ENCODE measurements around the gene PCNA. TPM values are rescaled to one million over a fixed set of nuclear protein-coding genes. Genes with fewer than 3 reads are reported as not detected.

Gene PCNA
- total RNA-seq, 1 experiment from 2014 or later = 273 TPM

- TF ChIP-seq ZBTB33 (IDR thresholded peaks at IDR 0.05; ENCODE audit: extremely low read depth, insufficient replicate concordance, low read length) = no peak
- no peak for TF ChIP-seq SP1 (IDR thresholded peaks at IDR 0.05; ENCODE audit: low read depth)
- no peak for TF ChIP-seq ELF1 (IDR thresholded peaks at IDR 0.05; ENCODE audit: borderline replicate concordance, low read depth)
- no peak for TF ChIP-seq ZFX (IDR thresholded peaks at IDR 0.05)
- TF ChIP-seq SRF (IDR thresholded peaks at IDR 0.05; ENCODE audit: low read depth) = no peak
- no peak for TF ChIP-seq ATF3 (IDR thresholded peaks at IDR 0.05)
Observed at GRCh38 chr20:5118220-5119142, 1.3 kb downstream of the PCNA start (continued).

- DNase-seq (ENCODE audit: low read depth, low spot score) = no peak
- ChIA-PET POLR2A (no interaction called here), CTCF (interaction anchor here (1.0 kb wide), 1 partner anchor 10 kb away, joined by 3 read pairs; the partner anchor contains the start of gene CDS2), RAD21 (ENCODE audit: low non-redundant PET in 1 of 2, low total read pairs in 2 of 2, uncharacterized antibody in 2 of 2, unreplicated experiment in 2 of 2) (no interaction called here)
- BruUV-seq (replicated peaks) = no TSS peak
- Histone ChIP-seq H3K4me1 (ENCODE audit: control insufficient read depth in 1 of 2, insufficient read depth in 2 of 2, low read length in 2 of 2) (peaks cover 14 to 40% of the 10 kb centered on the region in 2 experiments), H3K4me2 (ENCODE audit: low read length) (no peak overlapping the region), H3K27me3 (ENCODE audit: insufficient read depth, low read length) (no peaks in the 10 kb centered on the region), H3K4me3 (replicated peaks in 1 of 2; ENCODE audit: low read depth in 1 of 2, low read length in 2 of 2) (no peak overlapping the region), H4K20me1 (ENCODE audit: insufficient read depth) (peaks cover 30% of the 10 kb centered on the region; the same call in 1 of the 2 replicates), H3K9me2 (ENCODE audit: insufficient read depth) (no peaks in the 10 kb centered on the region), H3K36me3 (ENCODE audit: control insufficient read depth in 1 of 2, insufficient read depth in 2 of 2, low read length in 2 of 2) (peaks cover 44 to 48% of the 10 kb centered on the region in 2 experiments), H3K27ac (ENCODE audit: low read depth, low read length) (no peak overlapping the region), H3K9ac (ENCODE audit: low read length) (no peak overlapping the region), H2AFZ (ENCODE audit: low read depth, low read length, poor library complexity, severe bottlenecking) (no peak overlapping the region), H3K79me2 (ENCODE audit: insufficient read depth, low read length) (peaks cover 57% of the 10 kb centered on the region), H3K9me3 (ENCODE audit: control insufficient read depth in 1 of 2, insufficient read depth in 1 of 2, low read depth in 1 of 2, low read length in 2 of 2) (no peaks in the 10 kb centered on the region)
- intact Hi-C loops (cut with micrococcal nuclease) = no loop called here
- TF ChIP-seq ZBTB33 (IDR thresholded peaks at IDR 0.05; ENCODE audit: extremely low read depth, insufficient replicate concordance, low read length) (no peak), EZH2 (IDR thresholded peaks at IDR 0.05) (no peak), MAX (IDR thresholded peaks at IDR 0.05) (no peak), SRF (IDR thresholded peaks at IDR 0.05; ENCODE audit: low read depth) (no peak), ZNF274 (IDR thresholded peaks at IDR 0.05; ENCODE audit: low read depth, low read length) (no peak), SP1 (IDR thresholded peaks at IDR 0.05; ENCODE audit: low read depth) (no peak), ZFX (IDR thresholded peaks at IDR 0.05) (no peak), POLR2A (IDR thresholded peaks at IDR 0.05; ENCODE audit: borderline replicate concordance, extremely low read depth, insufficient read depth, insufficient read length) (no peak)
- ATAC-seq = no peak
Observed at GRCh38 chr20:5116875-5117274, 2.9 kb downstream of the PCNA start.
